NK-92 (cell line): ENCODE measurements around the gene C1QTNF8.

Experiments
- DNase-seq: peaks from one replicate; lab custom pipeline; 2025; ENCODE audit not compliant: unreplicated experiment; lab: John Stamatoyannopoulos, UW

C1QTNF8 gene

GRCh38 chr16:1127971-1128715, 32.1 kb upstream of the C1QTNF8 start:
- no peak for DNase-seq

- no peak for DNase-seq
Measured at GRCh38 chr16:1127101-1127500, 31.1 kb upstream of the C1QTNF8 start.

GRCh38 chr16:1126586-1126985, 30.5 kb upstream of the C1QTNF8 start:
- DNase-seq, result no peak

- DNase-seq, result no peak
Measured at GRCh38 chr16:1126044-1126443, 30.0 kb upstream of the C1QTNF8 start.

GRCh38 chr16:1125471-1125870, 29.4 kb upstream of the C1QTNF8 start:
- no peak for DNase-seq

- no peak for DNase-seq
Measured at GRCh38 chr16:1124795-1125194, 28.8 kb upstream of the C1QTNF8 start.

GRCh38 chr16:1124291-1124690, 28.2 kb upstream of the C1QTNF8 start:
- no peak for DNase-seq

GRCh38 chr16:1123525-1124230, 27.6 kb upstream of the C1QTNF8 start:
- DNase-seq, result no peak

- DNase-seq, result no peak
Measured at GRCh38 chr16:1122398-1122765, 26.3 kb upstream of the C1QTNF8 start.

- no peak for DNase-seq
Measured at GRCh38 chr16:1121601-1122397, 25.8 kb upstream of the C1QTNF8 start.

- no peak for DNase-seq
Measured at GRCh38 chr16:1121009-1121408, 25.0 kb upstream of the C1QTNF8 start.

GRCh38 chr16:1120577-1120941, 24.5 kb upstream of the C1QTNF8 start:
- no peak for DNase-seq

GRCh38 chr16:1119766-1120576, 23.9 kb upstream of the C1QTNF8 start:
- DNase-seq, result no peak

GRCh38 chr16:1119129-1119528, 23.1 kb upstream of the C1QTNF8 start:
- no peak for DNase-seq

- DNase-seq, result no peak
Measured at GRCh38 chr16:1117926-1118325, 21.9 kb upstream of the C1QTNF8 start.

GRCh38 chr16:1117176-1117900, 21.3 kb upstream of the C1QTNF8 start:
- no peak for DNase-seq

GRCh38 chr16:1116693-1117077, 20.6 kb upstream of the C1QTNF8 start:
- DNase-seq, result no peak

GRCh38 chr16:1113889-1114526, 18.0 kb upstream of the C1QTNF8 start:
- DNase-seq, result no peak

GRCh38 chr16:1113489-1113888, 17.4 kb upstream of the C1QTNF8 start:
- no peak for DNase-seq
